Stimulated activated naive B cell treated with anti-CD40 and anti-IgM and Interleukin-4, amounts not matched to agents 10 μg/mL and 1 μg/mL and 100 μg/mL, for 72 hours (primary cell): ENCODE measurements around the gene NOLC1.

ENCODE experiments used
- ATAC-seq, 2 donors: fragments of 150-1000 bp; cut with Tn5 transposase; replicated peaks; 2 replicates each; pipeline ENCODE4 v1.10.0; 2021; ENCODE audit warnings: moderate library complexity in 1 of 2
- DNase-seq: peaks from one replicate; pipeline ENCODE4 v3.0.0; 2021
- H3K27ac Mint-ChIP-seq: one replicate; pipeline ENCODE4 v1.8.0; 2022; ENCODE audit warnings: mild to moderate bottlenecking, mixed read lengths
- H3K27me3 Mint-ChIP-seq, 2 donors: one replicate each; pipeline ENCODE4 v1.8.0; 2022; ENCODE audit warnings: mixed read lengths in 2 of 2
- H3K36me3 Mint-ChIP-seq, 2 donors: one replicate each; pipeline ENCODE4 v1.8.0; 2022; ENCODE audit warnings: mixed read lengths in 2 of 2, mild to moderate bottlenecking in 1 of 2
- H3K4me1 Mint-ChIP-seq, 2 donors: one replicate each; pipeline ENCODE4 v1.8.0; 2022; ENCODE audit warnings: mixed read lengths in 2 of 2, mild to moderate bottlenecking in 1 of 2
- H3K4me3 Mint-ChIP-seq, 2 donors: one replicate each; pipeline ENCODE4 v1.8.0; 2022; ENCODE audit warnings: mild to moderate bottlenecking in 2 of 2, mixed read lengths in 2 of 2, moderate library complexity in 1 of 2
- H3K9me3 Mint-ChIP-seq, 2 donors: one replicate each; pipeline ENCODE4 v1.8.0; 2022; ENCODE audit warnings: mixed read lengths in 2 of 2, mild to moderate bottlenecking in 1 of 2

The NOLC1 gene

DNA sequence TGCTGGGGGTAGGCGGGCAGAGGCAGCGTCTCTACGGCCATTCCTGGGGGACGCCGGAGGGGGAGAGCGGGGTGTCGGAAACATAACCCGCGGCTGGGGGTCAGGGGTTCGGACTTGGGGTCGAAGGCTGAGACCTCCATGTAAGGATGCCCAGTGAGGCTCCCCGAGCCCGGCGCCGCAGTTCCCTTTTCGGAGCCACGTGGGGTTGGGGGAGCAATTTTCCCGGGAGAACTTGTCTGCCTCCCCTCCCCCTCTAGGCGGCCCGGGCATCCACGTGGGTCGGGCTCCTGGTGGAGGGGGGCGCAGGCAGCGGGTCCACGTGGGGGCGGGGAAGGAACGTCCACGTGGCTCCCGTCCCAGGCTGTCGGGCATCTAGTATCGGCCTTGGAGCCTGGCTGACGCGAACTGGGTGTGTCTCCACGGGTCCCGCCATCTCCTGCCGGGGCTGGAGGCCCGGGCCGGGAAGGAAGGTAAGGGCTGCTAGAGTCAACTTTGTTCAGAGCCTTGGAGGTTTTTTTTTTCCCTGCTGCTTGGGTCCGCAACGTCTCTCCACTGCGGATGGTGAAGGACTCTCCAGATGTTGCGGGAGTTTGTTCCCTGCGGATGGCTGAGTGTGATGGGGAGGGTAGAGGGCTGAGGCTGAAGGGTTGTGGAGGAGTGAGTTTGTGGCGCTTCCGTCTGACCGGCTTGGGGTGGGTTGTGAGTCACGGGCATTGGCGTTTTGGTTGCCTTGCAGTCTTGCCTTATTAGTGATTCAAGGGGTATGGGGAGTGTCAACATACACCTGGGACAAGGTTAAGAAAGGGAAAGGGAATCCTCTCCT, 18.6 kb upstream of the NOLC1 start:
- Mint-ChIP-seq H3K9me3 (no peaks in the 10 kb centered on the region), H3K27me3 (no peaks in the 10 kb centered on the region), H3K36me3 (peaks cover 20 to 30% of the 10 kb centered on the region in 2 donors), H3K27ac (peak overlapping the region; percentile 99), H3K4me1 (peaks cover 24 to 39% of the 10 kb centered on the region in 2 donors), H3K4me3 (peak overlapping the region; percentile 92 to 95)
- ATAC-seq (peak; percentile 45 to 50), DNase-seq (peak; percentile 65)

DNA sequence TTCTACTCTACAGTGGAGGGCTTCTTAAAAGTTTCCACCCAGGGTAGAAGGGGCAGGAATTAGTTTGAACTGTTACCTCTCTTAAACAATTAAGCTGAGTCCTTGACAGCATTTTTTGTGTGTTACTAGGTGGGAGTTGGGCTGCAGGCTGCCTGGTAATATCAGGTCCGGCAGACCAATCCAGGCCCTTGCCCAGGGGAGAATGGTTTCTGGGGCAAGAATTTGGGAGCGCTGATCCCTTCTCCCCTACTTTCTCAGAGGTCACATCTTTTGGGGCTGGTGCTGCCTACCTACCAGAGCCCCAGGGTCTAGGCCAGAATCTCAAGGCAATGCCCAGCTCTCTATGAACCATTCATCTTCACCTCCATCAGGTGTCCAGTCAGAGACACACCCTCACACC, 17.8 kb upstream of the NOLC1 start:
- Mint-ChIP-seq H3K4me1 (peaks cover 26 to 39% of the 10 kb centered on the region in 2 donors), H3K36me3 (peaks cover 25 to 38% of the 10 kb centered on the region in 2 donors), H3K27ac (peak overlapping the region; percentile 99), H3K4me3 (peak overlapping the region; percentile 92 to 95), H3K9me3 (no peaks in the 10 kb centered on the region), H3K27me3 (no peaks in the 10 kb centered on the region)
- DNase-seq = no peak
- ATAC-seq = no peak

DNA sequence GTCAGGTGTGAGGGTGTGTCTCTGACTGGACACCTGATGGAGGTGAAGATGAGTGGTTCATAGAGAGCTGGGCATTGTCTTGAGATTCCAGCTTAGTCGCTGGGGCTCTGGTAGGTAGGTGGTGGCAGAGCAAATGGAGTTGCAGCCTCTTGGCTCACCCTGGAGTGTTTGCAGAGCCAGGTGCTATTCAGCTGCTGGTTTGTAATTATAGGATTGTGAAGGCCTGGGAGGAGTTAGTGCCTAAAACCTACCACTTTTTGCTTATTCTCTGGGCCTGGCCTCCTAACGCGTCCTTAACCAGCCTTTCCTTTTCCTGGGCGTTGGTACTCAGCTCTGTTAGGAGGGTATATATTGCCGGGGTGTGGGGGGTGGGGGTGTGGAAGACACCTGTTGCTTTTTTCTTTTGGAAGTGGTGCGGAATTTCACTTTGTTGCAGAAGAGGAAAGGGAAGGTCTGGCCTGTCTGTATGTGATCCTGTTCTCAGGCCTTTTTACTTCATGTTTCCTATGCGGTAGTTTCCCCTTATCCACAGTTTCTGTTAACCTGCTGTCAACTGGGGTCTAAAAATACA, 16.1 kb upstream of the NOLC1 start:
- Mint-ChIP-seq H3K27ac (peak overlapping the region; percentile 7), H3K4me3 (peak overlapping the region in 1 of 2 donors; percentile 33), H3K9me3 (no peaks in the 10 kb centered on the region), H3K27me3 (no peaks in the 10 kb centered on the region), H3K4me1 (peaks cover 30 to 50% of the 10 kb centered on the region in 2 donors), H3K36me3 (peaks cover 39 to 54% of the 10 kb centered on the region in 2 donors)
- ATAC-seq (no peak), DNase-seq (no peak)

DNA sequence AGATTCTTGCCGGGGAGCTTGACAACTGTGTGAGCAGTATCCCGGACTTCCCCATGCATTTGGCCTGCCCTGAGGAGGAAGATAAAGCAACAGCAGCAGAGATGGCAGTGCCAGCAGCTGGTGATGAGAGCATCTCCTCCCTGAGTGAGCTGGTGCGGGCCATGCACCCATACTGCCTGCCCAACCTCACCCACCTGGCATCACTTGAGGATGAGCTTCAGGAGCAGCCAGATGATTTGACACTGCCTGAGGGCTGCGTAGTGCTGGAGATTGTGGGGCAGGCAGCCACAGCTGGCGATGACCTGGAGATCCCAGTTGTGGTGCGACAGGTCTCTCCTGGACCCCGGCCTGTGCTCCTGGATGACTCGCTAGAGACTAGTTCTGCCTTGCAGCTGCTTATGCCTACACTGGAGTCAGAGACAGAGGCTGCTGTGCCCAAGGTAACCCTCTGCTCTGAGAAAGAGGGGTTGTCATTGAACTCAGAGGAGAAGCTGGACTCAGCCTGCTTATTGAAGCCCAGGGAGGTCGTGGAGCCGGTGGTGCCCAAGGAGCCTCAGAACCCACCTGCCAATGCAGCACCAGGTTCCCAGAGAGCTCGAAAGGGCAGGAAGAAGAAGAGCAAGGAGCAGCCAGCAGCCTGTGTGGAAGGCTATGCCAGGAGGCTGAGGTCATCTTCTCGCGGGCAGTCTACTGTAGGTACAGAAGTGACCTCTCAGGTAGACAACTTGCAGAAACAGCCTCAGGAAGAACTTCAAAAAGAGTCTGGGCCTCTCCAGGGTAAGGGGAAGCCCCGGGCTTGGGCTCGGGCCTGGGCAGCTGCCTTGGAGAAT, 12.7 kb upstream of the NOLC1 start:
- ATAC-seq (no peak), DNase-seq (no peak)
- no peaks in the 10 kb centered on the region for H3K27me3 Mint-ChIP-seq
- H3K27ac Mint-ChIP-seq = peak overlapping the region; percentile 4
- H3K4me1 Mint-ChIP-seq = peaks cover 29 to 52% of the 10 kb centered on the region in 2 donors
- H3K4me3 Mint-ChIP-seq = no peak overlapping the region
- no peaks in the 10 kb centered on the region for H3K9me3 Mint-ChIP-seq
- H3K36me3 Mint-ChIP-seq = peaks cover 49 to 68% of the 10 kb centered on the region in 2 donors

DNA sequence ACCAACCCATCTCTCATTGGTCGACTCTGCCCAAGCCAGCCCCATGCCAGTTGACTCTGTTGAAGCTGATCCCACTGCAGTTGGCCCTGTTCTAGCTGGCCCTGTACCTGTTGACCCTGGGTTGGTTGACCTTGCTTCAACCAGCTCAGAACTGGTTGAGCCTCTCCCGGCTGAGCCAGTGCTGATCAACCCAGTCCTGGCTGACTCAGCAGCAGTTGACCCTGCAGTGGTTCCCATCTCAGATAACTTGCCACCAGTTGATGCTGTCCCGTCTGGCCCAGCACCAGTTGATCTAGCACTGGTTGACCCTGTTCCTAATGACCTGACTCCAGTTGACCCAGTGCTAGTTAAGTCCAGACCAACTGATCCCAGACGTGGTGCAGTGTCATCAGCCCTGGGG, 12.0 kb upstream of the NOLC1 start:
- no peak overlapping the region for H3K27ac Mint-ChIP-seq
- peaks cover 52 to 67% of the 10 kb centered on the region in 2 donors for H3K36me3 Mint-ChIP-seq
- H3K9me3 Mint-ChIP-seq = no peaks in the 10 kb centered on the region
- no peak overlapping the region for H3K4me3 Mint-ChIP-seq
- ATAC-seq = no peak
- peaks cover 23 to 45% of the 10 kb centered on the region in 2 donors for H3K4me1 Mint-ChIP-seq
- H3K27me3 Mint-ChIP-seq = no peaks in the 10 kb centered on the region
- no peak for DNase-seq

DNA sequence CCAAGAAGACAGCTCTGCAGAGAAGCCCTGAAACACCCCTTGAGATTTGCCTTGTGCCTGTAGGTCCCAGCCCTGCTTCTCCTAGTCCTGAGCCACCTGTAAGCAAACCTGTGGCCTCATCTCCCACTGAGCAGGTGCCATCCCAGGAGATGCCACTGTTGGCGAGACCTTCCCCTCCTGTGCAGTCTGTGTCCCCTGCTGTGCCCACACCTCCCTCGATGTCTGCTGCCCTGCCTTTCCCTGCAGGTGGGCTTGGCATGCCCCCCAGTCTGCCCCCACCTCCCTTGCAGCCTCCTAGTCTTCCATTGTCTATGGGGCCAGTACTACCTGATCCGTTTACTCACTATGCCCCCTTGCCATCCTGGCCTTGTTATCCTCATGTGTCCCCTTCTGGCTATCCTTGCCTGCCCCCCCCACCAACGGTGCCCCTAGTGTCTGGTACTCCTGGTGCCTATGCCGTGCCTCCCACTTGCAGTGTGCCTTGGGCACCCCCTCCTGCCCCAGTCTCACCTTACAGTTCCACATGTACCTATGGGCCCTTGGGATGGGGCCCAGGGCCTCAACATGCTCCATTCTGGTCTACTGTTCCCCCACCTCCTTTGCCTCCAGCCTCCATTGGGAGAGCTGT, 11.2 kb upstream of the NOLC1 start:
- Mint-ChIP-seq H3K27me3 (no peaks in the 10 kb centered on the region), H3K27ac (no peak overlapping the region), H3K36me3 (peaks cover 54 to 67% of the 10 kb centered on the region in 2 donors), H3K9me3 (no peaks in the 10 kb centered on the region), H3K4me3 (no peak overlapping the region), H3K4me1 (peaks cover 20 to 37% of the 10 kb centered on the region in 2 donors)
- DNase-seq (no peak), ATAC-seq (no peak)

DNA sequence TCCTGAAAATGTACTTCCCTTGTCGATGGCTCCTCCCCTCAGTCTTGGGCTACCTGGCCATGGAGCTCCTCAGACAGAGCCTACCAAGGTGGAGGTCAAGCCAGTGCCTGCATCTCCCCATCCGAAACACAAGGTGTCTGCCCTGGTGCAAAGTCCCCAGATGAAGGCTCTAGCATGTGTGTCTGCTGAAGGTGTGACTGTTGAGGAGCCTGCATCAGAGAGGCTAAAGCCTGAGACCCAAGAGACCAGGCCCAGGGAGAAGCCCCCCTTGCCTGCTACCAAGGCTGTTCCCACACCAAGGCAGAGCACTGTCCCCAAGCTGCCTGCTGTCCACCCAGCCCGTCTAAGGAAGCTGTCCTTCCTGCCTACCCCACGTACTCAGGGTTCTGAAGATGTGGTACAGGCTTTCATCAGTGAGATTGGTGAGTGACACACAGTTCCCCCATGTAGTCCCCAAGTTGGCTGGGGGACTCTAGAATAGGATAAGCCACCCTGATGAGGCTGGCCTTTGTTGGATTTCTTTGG, 10.5 kb upstream of the NOLC1 start:
- DNase-seq (no peak), ATAC-seq (no peak)
- Mint-ChIP-seq H3K4me1 (peaks cover 21 to 33% of the 10 kb centered on the region in 2 donors), H3K27ac (peak overlapping the region; percentile 62), H3K36me3 (peaks cover 58 to 73% of the 10 kb centered on the region in 2 donors), H3K27me3 (no peaks in the 10 kb centered on the region), H3K9me3 (no peaks in the 10 kb centered on the region), H3K4me3 (no peak overlapping the region)

DNA sequence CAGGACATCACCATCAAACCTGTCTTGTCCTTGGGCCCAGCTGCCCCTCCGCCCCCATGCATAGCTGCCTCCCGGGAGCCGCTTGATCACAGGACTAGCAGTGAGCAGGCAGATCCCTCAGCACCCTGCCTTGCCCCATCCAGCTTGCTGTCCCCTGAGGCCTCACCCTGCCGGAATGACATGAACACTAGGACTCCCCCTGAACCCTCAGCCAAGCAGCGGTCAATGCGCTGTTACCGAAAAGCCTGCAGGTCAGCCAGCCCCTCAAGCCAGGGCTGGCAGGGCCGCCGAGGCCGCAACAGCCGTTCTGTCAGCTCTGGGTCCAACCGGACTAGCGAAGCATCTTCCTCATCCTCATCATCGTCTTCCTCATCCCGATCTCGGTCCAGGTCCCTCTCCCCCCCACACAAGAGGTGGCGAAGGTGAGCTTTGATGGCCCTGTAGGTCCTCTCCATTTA, 5.2 kb upstream of the NOLC1 start:
- Mint-ChIP-seq H3K27me3 (no peaks in the 10 kb centered on the region), H3K36me3 (peaks cover 71 to 77% of the 10 kb centered on the region in 2 donors), H3K9me3 (no peaks in the 10 kb centered on the region), H3K4me1 (peaks cover 26 to 33% of the 10 kb centered on the region in 2 donors), H3K27ac (peak overlapping the region; percentile 68), H3K4me3 (peak overlapping the region; percentile 8 to 14)
- DNase-seq (no peak), ATAC-seq (no peak)

DNA sequence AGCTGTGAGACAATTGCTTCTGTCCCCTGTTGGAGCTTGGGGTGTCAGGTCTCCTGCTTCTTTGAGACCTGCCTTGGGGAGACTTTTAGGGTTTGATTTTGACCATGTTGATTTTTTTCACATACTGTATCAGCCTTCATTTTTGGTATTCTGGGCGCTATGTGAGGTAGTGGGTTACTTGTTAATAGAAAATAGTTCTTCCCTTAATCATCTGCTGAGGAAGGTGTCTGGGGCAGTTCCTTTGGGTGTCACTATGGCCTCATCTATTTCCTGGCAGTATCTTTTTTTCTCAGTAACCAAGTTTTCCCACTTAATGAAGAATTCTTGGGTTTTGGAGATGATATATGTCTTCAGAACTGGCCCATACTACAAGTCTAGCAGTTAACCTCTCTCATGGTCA, 4.6 kb upstream of the NOLC1 start:
- Mint-ChIP-seq H3K9me3 (no peaks in the 10 kb centered on the region), H3K27me3 (no peaks in the 10 kb centered on the region), H3K4me3 (no peak overlapping the region), H3K4me1 (peaks cover 26 to 37% of the 10 kb centered on the region in 2 donors), H3K27ac (peak overlapping the region; percentile 70), H3K36me3 (peaks cover 74 to 81% of the 10 kb centered on the region in 2 donors)
- DNase-seq = no peak
- ATAC-seq = no peak

DNA sequence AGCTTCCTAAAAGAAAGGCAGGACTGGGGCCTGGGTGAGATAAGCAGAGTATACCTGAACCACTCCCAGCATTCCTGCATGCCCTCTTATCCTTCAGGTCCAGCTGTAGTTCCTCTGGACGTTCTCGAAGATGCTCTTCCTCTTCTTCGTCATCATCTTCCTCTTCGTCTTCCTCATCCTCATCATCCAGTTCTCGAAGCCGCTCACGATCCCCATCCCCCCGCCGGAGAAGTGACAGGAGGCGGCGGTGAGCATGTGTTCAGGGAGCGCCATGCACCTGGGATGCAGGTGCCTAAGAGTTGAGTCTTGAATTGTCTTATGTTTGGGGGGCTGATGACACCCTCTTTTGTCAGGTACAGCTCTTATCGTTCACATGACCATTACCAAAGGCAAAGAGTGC, 3.9 kb upstream of the NOLC1 start:
- Mint-ChIP-seq H3K4me1 (peaks cover 26 to 40% of the 10 kb centered on the region in 2 donors), H3K36me3 (peaks cover 76 to 81% of the 10 kb centered on the region in 2 donors), H3K9me3 (no peaks in the 10 kb centered on the region), H3K4me3 (no peak overlapping the region), H3K27me3 (no peaks in the 10 kb centered on the region), H3K27ac (peak overlapping the region; percentile 43)
- DNase-seq (no peak), ATAC-seq (no peak)

DNA sequence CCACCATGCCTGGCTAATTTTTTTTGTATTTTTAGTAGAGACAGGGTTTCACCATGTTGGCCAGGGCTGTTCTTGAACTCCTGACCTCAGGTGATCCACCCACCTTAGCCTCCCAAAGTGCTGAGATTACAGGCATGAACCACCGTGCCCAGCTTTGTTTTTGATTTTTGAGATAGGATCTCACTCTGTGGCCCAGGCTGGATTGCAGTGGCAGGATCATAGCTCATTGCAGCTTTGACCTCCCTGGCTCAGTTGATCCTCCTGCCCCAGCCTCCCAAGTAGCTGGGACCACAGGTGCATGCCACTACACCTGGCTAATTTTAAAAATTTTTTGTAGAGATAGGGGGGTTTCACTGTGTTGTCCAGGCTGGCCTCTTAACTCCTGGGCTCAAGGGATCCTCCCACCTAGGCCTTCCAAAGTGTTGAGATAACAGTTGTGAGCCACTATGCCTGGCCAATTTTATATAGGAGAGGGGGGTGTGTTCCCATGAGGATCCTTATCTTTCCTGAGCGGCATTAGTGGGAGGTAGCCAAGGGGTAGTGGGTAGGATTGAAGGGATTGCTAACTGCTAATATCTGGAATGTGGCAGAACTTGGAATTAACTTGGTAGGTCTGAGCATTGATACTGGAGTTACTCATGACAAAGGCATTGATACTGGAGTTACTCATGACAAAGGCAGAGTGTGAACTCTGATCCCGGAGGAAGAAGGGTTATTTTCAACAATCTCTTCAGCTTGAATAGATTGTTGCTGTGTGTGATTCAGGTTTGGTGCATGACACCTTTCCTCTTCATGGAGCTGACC, 1.0 kb upstream of the NOLC1 start:
- DNase-seq = no peak
- no peak for ATAC-seq
- Mint-ChIP-seq H3K27ac (peak overlapping the region; percentile 98), H3K4me1 (peaks cover 29 to 66% of the 10 kb centered on the region in 2 donors), H3K9me3 (no peaks in the 10 kb centered on the region), H3K4me3 (peak overlapping the region; percentile 97 to 98), H3K27me3 (no peaks in the 10 kb centered on the region), H3K36me3 (peaks cover 75 to 81% of the 10 kb centered on the region in 2 donors)

DNA sequence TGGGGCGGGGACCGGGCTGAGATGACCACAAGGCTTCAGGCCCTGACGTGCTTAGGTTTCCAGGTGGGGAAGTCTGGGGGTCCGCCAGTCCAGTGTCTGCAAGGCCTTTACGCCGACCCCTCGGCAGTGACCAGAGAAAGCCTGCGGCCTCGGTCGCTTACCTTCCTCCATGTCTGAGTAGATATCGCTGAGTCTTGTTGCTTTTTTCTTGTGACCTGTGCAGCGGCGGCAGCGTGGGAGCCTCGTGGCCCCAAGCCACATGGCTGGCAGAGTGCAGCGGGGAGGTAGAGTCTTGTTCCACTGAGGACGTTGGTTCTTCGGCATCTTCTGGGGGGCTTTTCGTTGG, 329 bp downstream of the NOLC1 start:
- Mint-ChIP-seq H3K9me3 (no peaks in the 10 kb centered on the region), H3K27ac (peak overlapping the region; percentile 98), H3K4me1 (peaks cover 29 to 79% of the 10 kb centered on the region in 2 donors), H3K27me3 (no peaks in the 10 kb centered on the region), H3K4me3 (peak overlapping the region; percentile 97 to 98), H3K36me3 (peaks cover 71 to 75% of the 10 kb centered on the region in 2 donors)
- ATAC-seq (peak; percentile 38 to 46), DNase-seq (no peak)

DNA sequence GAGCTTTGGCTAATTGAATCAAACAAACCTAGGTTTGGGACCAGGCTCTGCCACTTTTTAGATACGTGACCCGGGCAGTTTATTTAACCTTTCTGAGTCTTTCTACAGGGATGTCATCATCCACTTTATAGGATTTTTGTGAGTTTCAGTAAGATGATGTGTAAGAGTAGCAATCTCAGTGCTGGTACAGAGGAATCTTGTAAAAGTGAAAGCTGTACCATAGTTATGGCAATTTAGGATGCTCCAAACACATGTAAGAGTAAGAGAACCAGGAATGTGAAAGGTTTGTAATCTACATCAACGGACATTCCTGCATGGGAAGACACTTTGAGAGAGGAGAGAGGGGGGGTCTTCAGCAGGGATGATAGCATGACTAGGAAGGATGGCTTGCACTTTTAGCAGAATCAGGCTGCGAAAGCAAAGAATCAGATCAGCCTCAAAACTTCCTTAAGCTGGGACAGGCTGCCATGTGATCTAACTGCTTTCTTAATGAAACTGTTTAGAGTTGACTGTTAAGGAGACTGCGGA, 968 bp downstream of the NOLC1 start:
- Mint-ChIP-seq H3K27me3 (no peaks in the 10 kb centered on the region), H3K9me3 (no peaks in the 10 kb centered on the region), H3K4me3 (peak overlapping the region; percentile 97 to 98), H3K27ac (peak overlapping the region; percentile 98), H3K36me3 (peaks cover 66 to 71% of the 10 kb centered on the region in 2 donors), H3K4me1 (peaks cover 30 to 79% of the 10 kb centered on the region in 2 donors)
- ATAC-seq (no peak), DNase-seq (no peak)
